ENCODE measurements around the gene TEX48.
A peak's percentile ranks its signal among the peaks of the same experiment; 100 is the strongest.

The TEX48 gene, protein sequence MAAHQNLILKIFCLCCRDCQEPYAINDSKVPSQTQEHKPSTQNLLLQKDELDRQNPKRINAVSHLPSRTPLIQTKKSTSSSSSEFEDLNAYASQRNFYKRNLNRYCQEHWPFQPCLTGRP

GRCh38 chr9:114681594-114682332 lies at the start of gene TEX48:
Gene TEX48 (minus strand): TSS chr9:114682192. CDS start chr9:114671723, 10,469 bp downstream.
- H3K4me3 ChIP-seq (ENCODE audit: control insufficient read depth, low read depth, low read length), result no peak within 1 kb of the TSS
- DNase-seq (ENCODE audit: low read depth), result peak; percentile 45
- TF ChIP-seq, protein P1, sequence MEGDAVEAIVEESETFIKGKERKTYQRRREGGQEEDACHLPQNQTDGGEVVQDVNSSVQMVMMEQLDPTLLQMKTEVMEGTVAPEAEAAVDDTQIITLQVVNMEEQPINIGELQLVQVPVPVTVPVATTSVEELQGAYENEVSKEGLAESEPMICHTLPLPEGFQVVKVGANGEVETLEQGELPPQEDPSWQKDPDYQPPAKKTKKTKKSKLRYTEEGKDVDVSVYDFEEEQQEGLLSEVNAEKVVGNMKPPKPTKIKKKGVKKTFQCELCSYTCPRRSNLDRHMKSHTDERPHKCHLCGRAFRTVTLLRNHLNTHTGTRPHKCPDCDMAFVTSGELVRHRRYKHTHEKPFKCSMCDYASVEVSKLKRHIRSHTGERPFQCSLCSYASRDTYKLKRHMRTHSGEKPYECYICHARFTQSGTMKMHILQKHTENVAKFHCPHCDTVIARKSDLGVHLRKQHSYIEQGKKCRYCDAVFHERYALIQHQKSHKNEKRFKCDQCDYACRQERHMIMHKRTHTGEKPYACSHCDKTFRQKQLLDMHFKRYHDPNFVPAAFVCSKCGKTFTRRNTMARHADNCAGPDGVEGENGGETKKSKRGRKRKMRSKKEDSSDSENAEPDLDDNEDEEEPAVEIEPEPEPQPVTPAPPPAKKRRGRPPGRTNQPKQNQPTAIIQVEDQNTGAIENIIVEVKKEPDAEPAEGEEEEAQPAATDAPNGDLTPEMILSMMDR (IDR thresholded peaks at IDR 0.05; ENCODE audit: control insufficient read depth, insufficient read depth, low read depth, low read length, missing control alignments), result peak; percentile 86

- H3K4me3 ChIP-seq (ENCODE audit: control insufficient read depth, low read depth, low read length), result no peak overlapping the region
- DNase-seq (ENCODE audit: low read depth), result no peak
- TF ChIP-seq, protein P1 (IDR thresholded peaks at IDR 0.05; ENCODE audit: control insufficient read depth, insufficient read depth, low read depth, low read length, missing control alignments), result no peak
Observed at GRCh38 chr9:114731701-114732100, 49.7 kb upstream of the TEX48 start.

DNA sequence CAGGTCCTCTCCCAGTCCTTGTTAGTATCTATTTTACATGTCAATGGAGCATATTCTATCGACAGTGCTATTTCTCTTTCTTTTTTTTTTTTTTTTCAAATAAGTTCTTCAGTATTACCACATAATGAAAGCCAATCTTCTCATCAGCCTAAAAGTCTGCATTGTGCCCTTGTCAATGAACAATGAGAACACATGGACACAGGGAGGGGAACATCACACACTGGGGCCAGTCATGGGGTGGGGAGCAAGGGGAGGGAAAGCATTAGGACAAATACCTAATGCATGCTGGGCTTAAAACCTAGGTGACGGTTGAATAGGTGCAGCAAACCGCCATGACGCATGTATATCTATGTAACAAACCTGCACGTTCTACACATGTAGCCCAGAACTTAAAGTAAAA lies 47.7 kb upstream of the TEX48 start:
- TF ChIP-seq, protein P1 (IDR thresholded peaks at IDR 0.05; ENCODE audit: control insufficient read depth, insufficient read depth, low read depth, low read length, missing control alignments), result no peak
- no peak for DNase-seq (ENCODE audit: low read depth)
- H3K4me3 ChIP-seq (ENCODE audit: control insufficient read depth, low read depth, low read length), result no peak overlapping the region

- TF ChIP-seq, protein P1 (IDR thresholded peaks at IDR 0.05; ENCODE audit: control insufficient read depth, insufficient read depth, low read depth, low read length, missing control alignments), result no peak
- DNase-seq (ENCODE audit: low read depth), result no peak
- no peak overlapping the region for H3K4me3 ChIP-seq (ENCODE audit: control insufficient read depth, low read depth, low read length)
Observed at GRCh38 chr9:114725930-114726329, 43.9 kb upstream of the TEX48 start.

DNA sequence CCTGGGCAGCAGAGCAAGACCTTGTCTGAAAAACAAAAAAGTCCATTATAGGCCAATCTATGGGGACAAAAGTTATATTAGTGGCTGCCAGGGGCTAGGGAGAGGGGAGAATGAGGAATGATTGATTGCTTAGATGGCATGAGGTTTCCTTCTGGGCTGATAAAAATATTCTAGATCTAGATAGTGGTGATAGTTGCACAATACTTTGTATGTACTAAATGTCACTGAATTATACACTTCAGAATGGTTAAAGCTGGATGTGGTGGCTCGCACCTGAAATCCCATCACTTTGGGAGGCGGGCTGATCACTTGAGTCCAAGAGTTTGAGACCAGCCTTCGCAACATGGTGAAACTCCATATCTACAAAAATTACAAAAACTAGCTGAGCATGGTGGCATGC lies 42.8 kb upstream of the TEX48 start:
- DNase-seq (ENCODE audit: low read depth), result no peak
- no peak overlapping the region for H3K4me3 ChIP-seq (ENCODE audit: control insufficient read depth, low read depth, low read length)

DNA sequence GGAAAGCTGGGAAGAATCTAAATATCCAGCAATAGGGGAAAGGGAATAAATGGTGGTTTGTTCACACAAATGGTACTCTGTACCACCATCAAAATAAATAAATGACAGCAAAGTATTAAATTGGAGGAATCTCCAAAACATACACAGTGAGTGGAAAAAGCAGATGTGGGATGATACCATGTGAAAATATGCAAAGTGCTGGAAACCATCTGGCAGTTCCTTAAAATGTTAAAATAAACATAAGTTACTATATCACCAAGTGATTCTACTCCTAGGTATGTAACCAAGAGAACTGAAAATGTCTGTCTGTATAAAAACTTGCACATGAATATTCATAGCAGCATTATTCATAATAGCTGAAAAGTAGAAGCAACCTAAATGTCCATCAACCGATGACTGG lies 41.9 kb upstream of the TEX48 start:
- TF ChIP-seq, protein P1 (IDR thresholded peaks at IDR 0.05; ENCODE audit: control insufficient read depth, insufficient read depth, low read depth, low read length, missing control alignments), result no peak
- H3K4me3 ChIP-seq (ENCODE audit: control insufficient read depth, low read depth, low read length), result no peak overlapping the region
- DNase-seq (ENCODE audit: low read depth), result no peak

More for the DNA sequence above, 42.8 kb upstream of the TEX48 start:
- TF ChIP-seq, protein P1 (IDR thresholded peaks at IDR 0.05; ENCODE audit: control insufficient read depth, insufficient read depth, low read depth, low read length, missing control alignments), result no peak
